ENCODE measurements around the gene PC.
"Not testable (repeated sequence)": the region's sequence is repeated elsewhere in the genome, so short reads cannot be mapped to it uniquely, and the experiment has no call there.

The PC gene

DNA sequence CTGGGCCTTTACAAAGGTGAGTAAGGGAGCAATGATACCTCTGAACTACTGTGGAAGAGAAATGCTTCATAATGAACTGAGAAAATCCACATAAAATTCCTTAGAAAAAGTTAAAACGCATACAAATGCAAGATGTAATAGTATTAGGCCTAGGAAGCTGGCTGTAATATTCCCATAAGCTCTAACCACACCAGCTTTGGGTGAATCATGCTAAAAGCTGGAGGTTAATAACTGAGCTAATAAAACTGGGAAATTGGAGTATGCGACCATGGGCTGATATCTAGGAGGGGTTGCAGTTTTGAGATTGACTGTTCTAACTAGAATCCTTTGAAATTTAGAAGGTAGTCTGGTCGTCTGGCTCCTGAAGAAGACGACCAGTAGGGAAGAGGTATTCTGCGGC lies 143.5 kb downstream of the PC start:
- no peak overlapping the region for H3K4me3 ChIP-seq (ENCODE audit: low read depth, low read length)
- in situ Hi-C loops (cut with HindIII; ENCODE audit: low sequenced_read_pairs), result no loop called here
- no peak for DNase-seq (ENCODE audit: low read depth, low spot score)
- TF ChIP-seq, protein P1, sequence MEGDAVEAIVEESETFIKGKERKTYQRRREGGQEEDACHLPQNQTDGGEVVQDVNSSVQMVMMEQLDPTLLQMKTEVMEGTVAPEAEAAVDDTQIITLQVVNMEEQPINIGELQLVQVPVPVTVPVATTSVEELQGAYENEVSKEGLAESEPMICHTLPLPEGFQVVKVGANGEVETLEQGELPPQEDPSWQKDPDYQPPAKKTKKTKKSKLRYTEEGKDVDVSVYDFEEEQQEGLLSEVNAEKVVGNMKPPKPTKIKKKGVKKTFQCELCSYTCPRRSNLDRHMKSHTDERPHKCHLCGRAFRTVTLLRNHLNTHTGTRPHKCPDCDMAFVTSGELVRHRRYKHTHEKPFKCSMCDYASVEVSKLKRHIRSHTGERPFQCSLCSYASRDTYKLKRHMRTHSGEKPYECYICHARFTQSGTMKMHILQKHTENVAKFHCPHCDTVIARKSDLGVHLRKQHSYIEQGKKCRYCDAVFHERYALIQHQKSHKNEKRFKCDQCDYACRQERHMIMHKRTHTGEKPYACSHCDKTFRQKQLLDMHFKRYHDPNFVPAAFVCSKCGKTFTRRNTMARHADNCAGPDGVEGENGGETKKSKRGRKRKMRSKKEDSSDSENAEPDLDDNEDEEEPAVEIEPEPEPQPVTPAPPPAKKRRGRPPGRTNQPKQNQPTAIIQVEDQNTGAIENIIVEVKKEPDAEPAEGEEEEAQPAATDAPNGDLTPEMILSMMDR (IDR thresholded peaks at IDR 0.05; ENCODE audit: low read depth, low read length), result no peak

DNA sequence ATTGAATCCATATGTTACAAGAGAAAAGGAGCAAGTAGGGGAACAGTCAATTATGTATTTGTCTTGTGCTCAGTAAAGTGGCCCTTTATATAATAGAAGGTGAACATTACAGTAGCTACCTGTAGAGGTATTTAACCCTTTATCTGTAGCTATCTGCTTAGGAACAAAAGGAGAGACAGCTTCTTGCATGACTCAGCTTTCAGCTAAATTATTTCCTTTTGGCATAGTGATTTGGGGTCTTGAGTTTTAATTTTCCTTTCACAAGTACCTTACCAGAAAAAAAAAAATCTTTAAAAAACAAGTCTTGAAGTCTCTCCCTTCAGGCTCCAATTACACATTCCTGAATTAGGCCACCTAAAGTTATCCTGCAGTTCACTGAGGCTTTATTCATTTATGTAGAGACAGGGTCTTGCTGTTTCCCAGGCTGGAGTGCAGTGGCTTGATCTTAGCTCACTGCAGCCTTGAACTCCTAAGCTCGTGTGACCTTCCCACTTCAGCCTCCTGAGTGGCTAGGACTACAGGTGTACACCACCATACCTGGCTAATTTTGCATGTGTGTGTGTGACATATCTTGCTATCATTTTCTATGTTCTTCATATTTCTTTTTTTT lies 147.5 kb downstream of the PC start:
- no peak for DNase-seq (ENCODE audit: low read depth, low spot score)
- in situ Hi-C loops (cut with HindIII; ENCODE audit: low sequenced_read_pairs), result no loop called here
- TF ChIP-seq, protein P1 (IDR thresholded peaks at IDR 0.05; ENCODE audit: low read depth, low read length), result no peak
- no peak overlapping the region for H3K4me3 ChIP-seq (ENCODE audit: low read depth, low read length)

DNA sequence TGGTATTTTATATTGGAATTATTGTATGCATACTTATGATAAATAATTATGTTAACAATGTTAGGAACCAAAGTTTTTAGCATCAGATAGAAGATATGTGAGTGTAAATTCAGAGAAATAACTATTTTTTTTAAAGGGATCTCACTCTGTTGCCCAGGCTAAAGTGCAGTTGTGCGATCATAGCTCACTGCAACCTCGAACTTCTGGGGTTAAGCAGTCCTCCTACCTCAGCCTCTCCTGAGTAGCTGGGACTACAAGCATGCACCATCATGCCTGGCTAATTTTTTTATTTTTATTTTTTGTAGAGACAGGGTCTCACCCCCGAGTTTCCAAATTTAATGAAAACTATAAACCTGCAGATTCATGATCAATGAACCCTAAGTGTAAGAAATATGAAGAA lies 148.6 kb downstream of the PC start:
- in situ Hi-C loops (cut with HindIII; ENCODE audit: low sequenced_read_pairs), result no loop called here
- no peak for DNase-seq (ENCODE audit: low read depth, low spot score)
- TF ChIP-seq, protein P1 (IDR thresholded peaks at IDR 0.05; ENCODE audit: low read depth, low read length), result no peak
- H3K4me3 ChIP-seq (ENCODE audit: low read depth, low read length), result no peak overlapping the region

DNA sequence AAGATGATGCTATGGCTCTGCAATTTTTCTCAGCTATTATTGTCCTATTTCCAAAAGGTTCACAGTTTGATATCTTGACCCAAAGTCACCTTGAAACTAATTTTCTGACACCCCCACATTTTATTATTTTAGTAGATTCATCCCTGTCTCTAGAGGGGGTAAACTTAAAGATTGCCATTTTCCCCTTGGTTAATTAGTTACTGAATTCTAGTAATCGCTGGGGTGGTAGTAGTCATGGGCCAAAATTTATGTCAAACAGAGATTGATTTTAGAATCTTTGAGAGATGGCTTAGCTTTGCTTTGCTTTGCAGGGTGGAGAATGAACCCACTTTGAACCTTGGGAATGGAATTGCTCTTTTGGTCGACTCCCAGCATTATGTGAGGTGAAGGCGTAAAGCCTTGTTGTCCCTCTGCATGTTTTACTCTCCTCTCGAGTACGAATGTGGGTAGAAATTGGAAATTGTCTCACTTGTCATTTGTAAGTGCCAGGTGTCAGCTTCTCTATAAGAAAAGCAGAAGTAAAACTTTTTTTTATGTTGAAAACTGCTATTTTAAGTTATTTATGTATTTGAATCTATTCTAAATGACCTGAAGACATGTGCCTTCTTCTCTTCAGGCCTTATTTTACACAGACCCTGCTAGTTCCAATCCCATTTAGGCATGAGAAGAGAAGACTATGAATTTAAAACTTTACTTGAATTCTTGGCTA lies 157.3 kb downstream of the PC start:
- in situ Hi-C loops (cut with HindIII; ENCODE audit: low sequenced_read_pairs), result no loop called here
- DNase-seq (ENCODE audit: low read depth, low spot score), result no peak
- TF ChIP-seq, protein P1 (IDR thresholded peaks at IDR 0.05; ENCODE audit: low read depth, low read length), result no peak
- H3K4me3 ChIP-seq (ENCODE audit: low read depth, low read length), result no peak overlapping the region

DNA sequence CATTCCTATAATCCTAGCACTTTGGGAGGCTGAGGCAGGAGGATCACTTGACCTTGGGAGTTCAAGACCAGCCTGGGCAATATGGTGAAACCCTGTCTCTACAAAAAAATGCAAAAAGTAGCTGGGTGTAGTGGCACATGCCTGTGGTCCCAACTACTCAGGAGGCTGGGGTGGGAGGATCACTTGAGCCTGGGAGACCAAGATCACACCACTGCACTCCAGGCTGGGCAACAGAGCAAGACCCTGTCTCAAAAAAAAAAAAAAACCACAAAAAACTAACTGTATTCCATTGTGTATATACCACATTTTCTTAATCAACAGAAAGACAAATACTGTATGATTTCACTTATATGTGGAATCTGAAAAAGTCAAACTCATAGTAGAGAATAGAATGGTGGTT lies 158.4 kb downstream of the PC start:
- in situ Hi-C loops (cut with HindIII; ENCODE audit: low sequenced_read_pairs); DNase-seq (ENCODE audit: low read depth, low spot score); H3K4me3 ChIP-seq (ENCODE audit: low read depth, low read length): not testable (repeated sequence)
